KMS-11 (cell line): ENCODE data around the gene PLA2G2C.

ENCODE experiments used
- H2AFZ ChIP-seq: fragments of 200-600 bp; sonication (generic); 2 replicates; pipeline ENCODE4 v1.6.1; 2016; ENCODE audit warnings: antibody characterized with exemption, mixed run types, low read depth
- H3K27ac ChIP-seq: fragments of 200-600 bp; sonication (generic); 2 replicates; pipeline ENCODE4 v1.6.1; 2016; ENCODE audit warnings: mild to moderate bottlenecking, mixed run types
- H3K27me3 ChIP-seq: fragments of 200-600 bp; sonication (generic); 2 replicates; pipeline ENCODE4 v1.6.1; 2017; ENCODE audit warnings: mild to moderate bottlenecking, low read depth, mixed run types, moderate library complexity; ENCODE audit not compliant: insufficient read depth
- H3K36me3 ChIP-seq: fragments of 200-600 bp; sonication (generic); 2 replicates; pipeline ENCODE4 v1.6.1; 2017; ENCODE audit warnings: mild to moderate bottlenecking, mixed run types; ENCODE audit not compliant: insufficient read depth
- H3K4me1 ChIP-seq: fragments of 200-600 bp; sonication (generic); 2 replicates; pipeline ENCODE4 v1.6.1; 2016; ENCODE audit warnings: mild to moderate bottlenecking, low read depth, mixed run types; ENCODE audit not compliant: poor library complexity, severe bottlenecking
- H3K4me2 ChIP-seq: fragments of 200-600 bp; sonication (generic); 2 replicates; pipeline ENCODE4 v1.7.0; 2016; ENCODE audit warnings: mild to moderate bottlenecking, mixed run types
- H3K4me3 ChIP-seq: fragments of 200-600 bp; sonication (generic); IDR thresholded peaks from 2 replicates; pipeline ENCODE4 v1.6.1; 2017; ENCODE audit warnings: low read depth, low read length, mixed read lengths; ENCODE audit not compliant: insufficient read depth
- H3K79me2 ChIP-seq: fragments of 200-600 bp; sonication (generic); 2 replicates; pipeline ENCODE4 v1.6.1; 2016; ENCODE audit warnings: low read depth, mixed run types; ENCODE audit not compliant: insufficient read depth
- H3K9ac ChIP-seq: fragments of 200-600 bp; sonication (generic); 2 replicates; pipeline ENCODE4 v1.6.1; 2016; ENCODE audit warnings: mild to moderate bottlenecking, mixed run types
- H4K20me1 ChIP-seq: fragments of 200-600 bp; sonication (generic); 2 replicates; pipeline ENCODE4 v1.6.1; 2016; ENCODE audit warnings: mild to moderate bottlenecking, mixed run types; ENCODE audit not compliant: insufficient read depth
- CTCF ChIP-seq: fragments of 200-600 bp; sonication (generic); conservative IDR thresholded peaks from 2 replicates; pipeline ENCODE4 v1.6.1; 2017; ENCODE audit warnings: low read depth, mild to moderate bottlenecking, antibody characterized with exemption, low read length, moderate library complexity, mixed read lengths

Gene PLA2G2C

GRCh38 chr1:20169932-20170331 lies 16.4 kb downstream of the PLA2G2C start:
- TF ChIP-seq CTCF: no peak
- no peak overlapping the region for H3K4me3 ChIP-seq
- H3K36me3 ChIP-seq: no peaks in the 10 kb centered on the region
- no peaks in the 10 kb centered on the region for H3K79me2 ChIP-seq
- no peak overlapping the region for H3K4me2 ChIP-seq
- H3K4me1 ChIP-seq: no peaks in the 10 kb centered on the region
- H4K20me1 ChIP-seq: no peaks in the 10 kb centered on the region
- no peak overlapping the region for H3K9ac ChIP-seq
- no peak overlapping the region for H2AFZ ChIP-seq
- H3K27me3 ChIP-seq: peaks cover 26% of the 10 kb centered on the region
- no peak overlapping the region for H3K27ac ChIP-seq

DNA sequence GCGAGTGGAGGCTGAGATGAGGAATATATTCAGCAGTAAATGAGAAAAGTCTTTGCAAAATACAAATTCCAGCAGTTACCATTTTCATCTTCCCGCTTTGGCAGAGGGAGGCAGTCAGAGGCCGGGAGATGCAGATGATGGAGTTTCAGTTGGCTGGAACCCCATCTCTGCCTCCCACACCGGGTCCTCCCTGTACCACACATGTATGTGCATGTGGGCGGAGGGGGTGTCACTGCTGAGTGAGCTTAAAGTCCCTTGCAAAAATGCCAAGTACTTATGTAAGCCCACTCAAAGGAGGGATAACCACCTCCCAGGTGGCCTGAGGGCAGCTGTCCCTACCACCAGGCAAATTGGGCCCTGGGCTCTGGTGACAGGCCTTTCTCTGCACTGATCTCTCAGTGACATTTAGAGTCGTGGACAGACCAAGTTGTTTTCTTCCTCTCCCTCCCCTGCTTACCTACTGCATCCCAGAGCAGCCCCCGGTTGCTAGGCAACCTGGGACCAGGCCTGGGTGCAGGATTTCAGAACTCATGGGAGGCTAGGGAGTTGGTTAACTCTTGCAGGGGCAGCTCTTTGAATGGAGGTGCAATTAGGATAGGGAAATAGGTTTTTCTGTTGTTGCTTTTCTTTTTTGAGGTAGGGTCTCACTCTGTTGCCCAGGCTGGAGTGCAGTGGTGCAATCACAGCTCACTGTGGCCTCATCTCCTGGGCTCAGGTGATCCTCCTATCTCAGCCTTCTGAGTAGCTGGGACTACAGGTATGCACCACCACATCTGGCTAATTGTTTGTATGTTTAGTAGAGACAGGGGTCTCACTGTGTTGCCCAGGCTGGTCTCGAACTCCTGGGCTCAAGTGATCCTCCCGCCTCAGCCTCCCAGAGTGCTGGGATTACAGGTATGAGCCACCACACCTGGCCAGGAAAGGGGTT lies 17.5 kb downstream of the PLA2G2C start:
- Histone ChIP-seq H3K9ac (no peak overlapping the region), H3K4me1 (no peaks in the 10 kb centered on the region), H3K4me2 (no peak overlapping the region), H3K27me3 (peaks cover 18% of the 10 kb centered on the region), H4K20me1 (no peaks in the 10 kb centered on the region), H3K79me2 (no peaks in the 10 kb centered on the region), H3K4me3 (no peak overlapping the region), H2AFZ (no peak overlapping the region), H3K27ac (no peak overlapping the region), H3K36me3 (no peaks in the 10 kb centered on the region)
- TF ChIP-seq CTCF: no peak

GRCh38 chr1:20167126-20167525 lies 19.2 kb downstream of the PLA2G2C start:
- H4K20me1 ChIP-seq: no peaks in the 10 kb centered on the region
- H3K4me2 ChIP-seq: no peak overlapping the region
- H3K4me3 ChIP-seq: no peak overlapping the region
- H3K27me3 ChIP-seq: peaks cover 13% of the 10 kb centered on the region
- TF ChIP-seq CTCF: no peak
- no peaks in the 10 kb centered on the region for H3K79me2 ChIP-seq
- H2AFZ ChIP-seq: no peak overlapping the region
- H3K9ac ChIP-seq: no peak overlapping the region
- H3K27ac ChIP-seq: no peak overlapping the region
- H3K36me3 ChIP-seq: no peaks in the 10 kb centered on the region
- H3K4me1 ChIP-seq: no peaks in the 10 kb centered on the region

DNA sequence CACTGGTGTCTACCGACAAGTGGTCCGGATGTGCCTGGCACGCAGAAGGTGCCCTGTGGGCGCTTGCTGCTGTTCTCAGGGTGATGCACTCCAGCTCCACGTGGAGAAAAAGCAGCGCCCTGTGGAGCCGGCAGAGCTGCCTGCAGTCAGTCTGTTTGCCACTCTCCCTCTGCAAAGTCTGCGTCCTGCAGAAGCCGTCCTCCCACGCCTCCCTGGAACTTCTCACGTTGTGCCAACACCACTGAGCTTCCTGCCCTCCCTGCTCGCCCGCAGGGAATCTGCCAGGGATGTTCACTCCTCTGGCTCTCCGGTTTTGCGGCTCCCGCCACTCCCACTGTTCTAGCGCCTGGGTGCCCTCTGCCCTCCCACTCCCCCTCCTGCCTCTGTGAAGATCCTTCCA lies 20.3 kb downstream of the PLA2G2C start:
- H3K4me3 ChIP-seq: no peak overlapping the region
- peaks cover 13% of the 10 kb centered on the region for H3K27me3 ChIP-seq
- H3K79me2 ChIP-seq: no peaks in the 10 kb centered on the region
- no peaks in the 10 kb centered on the region for H4K20me1 ChIP-seq
- no peak overlapping the region for H3K4me2 ChIP-seq
- no peak for TF ChIP-seq CTCF
- no peaks in the 10 kb centered on the region for H3K4me1 ChIP-seq
- H2AFZ ChIP-seq: no peak overlapping the region
- H3K27ac ChIP-seq: no peak overlapping the region
- no peaks in the 10 kb centered on the region for H3K36me3 ChIP-seq
- no peak overlapping the region for H3K9ac ChIP-seq
